Prostate gland (tissue), 2 donors: Measurements from ENCODE around the gene PPFIA1.

Experiments
- POLR2A ChIP-seq: fragments of 450-650 bp; IDR thresholded peaks from one replicate; pipeline ENCODE4 v1.6.1; 2016; ENCODE audit warnings: antibody characterized with exemption, mild to moderate bottlenecking
- POLR2AphosphoS5 ChIP-seq: sonication (generic); formaldehyde crosslinking; IDR thresholded peaks from one replicate; pipeline ENCODE4 v1.6.1; 2017; ENCODE audit warnings: antibody characterized with exemption
- TF ChIP-seq, protein P1 (sequence below), 4 experiments: fragments of 200-600 bp in 2 of 4; fragments of 450-650 bp in 2 of 4; sonication (generic) in 2 of 4; IDR thresholded peaks; 1 replicate in 3 of 4; 2 replicates in 1 of 4; pipeline ENCODE4 v1.5.1; 2016 to 2019; ENCODE audit warnings: antibody characterized with exemption in 4 of 4, mild to moderate bottlenecking in 2 of 4, moderate library complexity in 2 of 4

DNA sequence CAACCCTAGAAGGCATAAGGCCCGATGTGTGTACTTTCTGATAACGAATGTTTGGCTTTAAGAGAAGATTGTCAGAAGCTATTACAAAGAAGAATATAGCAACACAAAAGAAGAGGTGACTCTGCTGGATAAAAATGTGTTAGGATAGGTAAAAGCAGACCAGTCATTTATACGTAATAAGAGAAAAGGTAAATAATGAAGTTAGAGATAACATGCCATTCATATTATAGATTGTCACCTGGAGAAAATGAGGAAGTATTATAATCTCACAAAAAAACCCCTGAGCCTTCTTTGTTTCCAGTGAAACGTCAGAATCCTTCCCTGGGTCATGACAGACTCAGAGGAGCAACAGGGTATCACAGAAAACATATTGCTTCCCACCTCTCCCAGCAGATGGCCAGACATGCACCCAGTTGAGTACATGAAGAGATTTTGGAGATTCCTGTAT lies 36.1 kb downstream of the PPFIA1 start:
- TF ChIP-seq POLR2A (no peak), POLR2AphosphoS5 (no peak)
- TF ChIP-seq, protein P1, sequence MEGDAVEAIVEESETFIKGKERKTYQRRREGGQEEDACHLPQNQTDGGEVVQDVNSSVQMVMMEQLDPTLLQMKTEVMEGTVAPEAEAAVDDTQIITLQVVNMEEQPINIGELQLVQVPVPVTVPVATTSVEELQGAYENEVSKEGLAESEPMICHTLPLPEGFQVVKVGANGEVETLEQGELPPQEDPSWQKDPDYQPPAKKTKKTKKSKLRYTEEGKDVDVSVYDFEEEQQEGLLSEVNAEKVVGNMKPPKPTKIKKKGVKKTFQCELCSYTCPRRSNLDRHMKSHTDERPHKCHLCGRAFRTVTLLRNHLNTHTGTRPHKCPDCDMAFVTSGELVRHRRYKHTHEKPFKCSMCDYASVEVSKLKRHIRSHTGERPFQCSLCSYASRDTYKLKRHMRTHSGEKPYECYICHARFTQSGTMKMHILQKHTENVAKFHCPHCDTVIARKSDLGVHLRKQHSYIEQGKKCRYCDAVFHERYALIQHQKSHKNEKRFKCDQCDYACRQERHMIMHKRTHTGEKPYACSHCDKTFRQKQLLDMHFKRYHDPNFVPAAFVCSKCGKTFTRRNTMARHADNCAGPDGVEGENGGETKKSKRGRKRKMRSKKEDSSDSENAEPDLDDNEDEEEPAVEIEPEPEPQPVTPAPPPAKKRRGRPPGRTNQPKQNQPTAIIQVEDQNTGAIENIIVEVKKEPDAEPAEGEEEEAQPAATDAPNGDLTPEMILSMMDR (IDR thresholded peaks at IDR 0.05) = no peak
